NCI-H226 (cell line): ENCODE data around the gene UBR3.

ENCODE experiments used
- DNase-seq: peaks from one replicate; pipeline ENCODE4 v3.0.0-alpha.2; 2015

UBR3 gene

GRCh38 chr2:170063456-170064235 is 236.4 kb downstream of the UBR3 start:
- DNase-seq = no peak

GRCh38 chr2:170070778-170071177 is 243.5 kb downstream of the UBR3 start:
- no peak for DNase-seq

GRCh38 chr2:170073288-170073687 is 246.0 kb downstream of the UBR3 start:
- DNase-seq = peak; percentile 72

- DNase-seq = no peak
Observed at GRCh38 chr2:170076189-170076588, 248.9 kb downstream of the UBR3 start.

- no peak for DNase-seq
Observed at GRCh38 chr2:170077830-170078569, 250.7 kb downstream of the UBR3 start.

GRCh38 chr2:170084820-170085491 is 257.7 kb downstream of the UBR3 start:
- no peak for DNase-seq

GRCh38 chr2:170086117-170086688 is 258.9 kb downstream of the UBR3 start:
- no peak for DNase-seq

- no peak for DNase-seq
Observed at GRCh38 chr2:170086751-170087412, 259.6 kb downstream of the UBR3 start.

GRCh38 chr2:170087413-170087793 is 260.1 kb downstream of the UBR3 start:
- no peak for DNase-seq

- DNase-seq = no peak
Observed at GRCh38 chr2:170088776-170089175, 261.5 kb downstream of the UBR3 start.

GRCh38 chr2:170090229-170090628 is 263.0 kb downstream of the UBR3 start:
- no peak for DNase-seq

- no peak for DNase-seq
Observed at GRCh38 chr2:170091436-170091835, 264.2 kb downstream of the UBR3 start.

GRCh38 chr2:170092436-170093060 is 265.3 kb downstream of the UBR3 start:
- no peak for DNase-seq

GRCh38 chr2:170095380-170095779 is 268.1 kb downstream of the UBR3 start:
- no peak for DNase-seq

- DNase-seq = no peak
Observed at GRCh38 chr2:170098626-170099312, 271.5 kb downstream of the UBR3 start.

- DNase-seq = no peak
Observed at GRCh38 chr2:170101789-170102188, 274.5 kb downstream of the UBR3 start.

GRCh38 chr2:170106102-170106840 is 279.0 kb downstream of the UBR3 start:
- DNase-seq = no peak

- DNase-seq = no peak
Observed at GRCh38 chr2:170113168-170113894, 286.1 kb downstream of the UBR3 start.

GRCh38 chr2:170115501-170116229 is 288.4 kb downstream of the UBR3 start:
- no peak for DNase-seq

- no peak for DNase-seq
Observed at GRCh38 chr2:170118641-170119040, 291.4 kb downstream of the UBR3 start.
